Activated CD8-positive, alpha-beta memory T cell treated with anti-CD3 and anti-CD28 coated beads for 4 hours (primary cell): Measurements from ENCODE around the gene MAST3.

Source experiments
- DNase-seq, 2 donors: peaks; one replicate each; pipeline ENCODE4 v3.0.0-alpha.2; 2020; ENCODE audit warnings: low read depth in 2 of 2

MAST3 gene

GRCh38 chr19:18183529-18183928 lies 86.0 kb downstream of the MAST3 start:
- DNase-seq, result no peak

DNA sequence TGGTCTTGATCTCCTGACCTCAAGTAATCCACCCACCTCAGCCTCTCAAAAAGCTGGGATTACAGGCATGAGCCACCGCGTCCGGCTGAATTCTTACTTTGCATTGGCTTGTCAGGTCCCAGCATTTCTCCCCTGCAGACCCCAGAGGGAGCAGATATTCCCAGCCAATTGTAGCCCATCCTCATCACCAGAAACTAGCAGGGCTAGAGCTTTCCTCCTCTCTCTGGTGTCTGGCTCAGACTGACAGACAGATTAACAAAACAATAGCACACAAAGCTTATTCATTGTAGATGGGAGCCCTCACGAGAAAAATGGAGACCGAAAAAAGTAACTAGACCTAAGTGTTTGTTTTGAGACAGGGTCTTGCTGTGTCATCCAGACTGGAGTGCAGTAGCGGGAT lies 88.0 kb downstream of the MAST3 start:
- no peak for DNase-seq

DNA sequence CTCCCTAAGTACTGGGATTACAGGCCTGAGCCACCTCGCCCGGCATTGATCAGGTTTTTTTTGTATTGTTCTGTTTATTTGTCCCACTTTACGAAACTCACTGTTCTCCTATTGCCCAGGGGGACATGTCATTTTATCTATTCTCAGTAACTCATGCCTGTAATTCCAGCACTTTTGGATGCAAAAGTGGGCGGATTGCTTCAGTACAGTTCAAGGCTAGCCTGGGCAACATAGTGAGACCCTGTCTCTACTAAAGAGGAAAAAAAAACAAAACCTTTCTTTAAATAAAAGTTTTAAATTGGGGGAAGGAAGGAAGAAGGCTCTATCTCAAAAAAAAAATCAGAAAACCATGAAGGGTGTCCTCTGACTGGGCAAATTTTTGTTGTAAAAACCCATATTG lies 92.7 kb downstream of the MAST3 start:
- no peak for DNase-seq

DNA sequence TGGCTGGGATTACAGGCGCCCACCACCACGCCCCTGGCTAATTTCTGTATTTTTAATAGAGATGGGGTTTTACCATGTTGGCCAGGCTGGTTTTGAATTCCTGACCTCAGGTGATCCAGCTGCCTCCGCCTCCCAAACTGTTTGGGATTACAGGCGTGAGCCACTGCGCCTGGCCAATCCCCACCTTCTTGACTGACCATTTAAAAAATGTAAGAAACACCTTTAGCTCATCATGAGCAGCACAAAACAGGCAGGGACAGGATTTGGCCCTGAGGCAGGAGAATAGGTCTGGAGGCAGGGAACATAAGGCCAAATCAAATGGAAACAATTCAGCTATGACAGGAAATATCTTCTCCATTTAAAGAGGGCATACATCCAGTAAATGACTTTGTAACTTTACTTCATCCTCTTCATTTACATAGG lies 94.1 kb downstream of the MAST3 start:
- DNase-seq, result no peak

GRCh38 chr19:18192673-18193387 lies 95.3 kb downstream of the MAST3 start, which contains the start of gene MPV17L2:
MPV17L2 (plus strand) TSS chr19:18193218; CDS start chr19:18193282, 64 bp downstream.
- DNase-seq, result peak; percentile 95 to 96

DNA sequence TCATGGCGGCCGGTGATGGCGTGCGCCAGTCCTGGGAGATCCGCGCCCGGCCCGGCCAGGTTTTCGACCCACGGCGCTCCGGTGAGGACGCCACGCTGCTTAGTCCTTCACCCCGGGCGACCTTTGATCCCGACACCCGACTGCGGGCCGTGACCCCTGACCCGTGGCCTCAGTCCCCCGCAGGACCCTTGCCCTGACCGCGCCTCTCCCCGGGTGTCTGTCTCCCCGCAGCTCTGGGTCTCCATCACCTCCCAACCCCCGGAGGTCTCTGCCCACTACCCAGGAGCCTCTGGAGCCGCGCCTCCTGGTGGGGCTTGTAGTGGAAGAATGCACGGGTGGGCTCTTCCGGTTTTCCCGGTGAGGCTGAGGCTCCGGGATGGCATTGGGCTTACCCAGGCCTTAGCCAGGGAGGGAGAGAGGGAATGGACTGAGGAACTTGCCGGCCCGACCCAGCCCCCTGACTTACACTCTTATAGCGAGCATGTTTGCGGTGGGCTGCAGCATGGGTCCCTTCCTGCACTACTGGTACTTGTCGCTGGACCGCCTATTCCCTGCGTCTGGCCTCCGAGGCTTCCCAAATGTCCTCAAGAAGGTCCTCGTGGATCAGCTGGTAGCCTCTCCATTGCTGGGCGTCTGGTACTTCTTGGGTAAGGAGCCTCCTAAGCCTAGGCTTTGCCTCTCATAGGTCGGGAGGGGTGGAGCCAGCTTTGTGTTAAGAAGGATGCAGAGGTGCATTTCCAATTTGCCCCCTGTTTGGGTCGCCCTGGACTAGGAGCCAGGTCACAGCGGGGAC lies 96.0 kb downstream of the MAST3 start:
- DNase-seq, result no peak

- no peak for DNase-seq
Measured at GRCh38 chr19:18194181-18194530, 96.6 kb downstream of the MAST3 start.

- no peak for DNase-seq
Measured at GRCh38 chr19:18194554-18195238, 97.1 kb downstream of the MAST3 start.

- no peak for DNase-seq
Measured at GRCh38 chr19:18196511-18196845, 98.9 kb downstream of the MAST3 start.

GRCh38 chr19:18197306-18197705 lies 99.7 kb downstream of the MAST3 start:
- DNase-seq, result no peak

- DNase-seq, result no peak
Measured at GRCh38 chr19:18197941-18198340, 100.4 kb downstream of the MAST3 start.

GRCh38 chr19:18198374-18198773 lies 100.8 kb downstream of the MAST3 start:
- DNase-seq, result no peak
